HG02588 (cell line): Measurements from ENCODE around the gene MAP3K12.
A peak's percentile ranks its signal among the peaks of the same experiment; 100 is the strongest.
"Not testable (repeated sequence)": the region's sequence is repeated elsewhere in the genome, so short reads cannot be mapped to it uniquely, and the experiment has no call there.

Source experiments
- ATAC-seq: cut with Tn5 transposase; IDR thresholded peaks from one replicate; pipeline ENCODE4 v1.9.1; 2021; ENCODE audit warnings: mild to moderate bottlenecking, moderate library complexity; ENCODE audit not compliant: unreplicated experiment

Gene MAP3K12

DNA sequence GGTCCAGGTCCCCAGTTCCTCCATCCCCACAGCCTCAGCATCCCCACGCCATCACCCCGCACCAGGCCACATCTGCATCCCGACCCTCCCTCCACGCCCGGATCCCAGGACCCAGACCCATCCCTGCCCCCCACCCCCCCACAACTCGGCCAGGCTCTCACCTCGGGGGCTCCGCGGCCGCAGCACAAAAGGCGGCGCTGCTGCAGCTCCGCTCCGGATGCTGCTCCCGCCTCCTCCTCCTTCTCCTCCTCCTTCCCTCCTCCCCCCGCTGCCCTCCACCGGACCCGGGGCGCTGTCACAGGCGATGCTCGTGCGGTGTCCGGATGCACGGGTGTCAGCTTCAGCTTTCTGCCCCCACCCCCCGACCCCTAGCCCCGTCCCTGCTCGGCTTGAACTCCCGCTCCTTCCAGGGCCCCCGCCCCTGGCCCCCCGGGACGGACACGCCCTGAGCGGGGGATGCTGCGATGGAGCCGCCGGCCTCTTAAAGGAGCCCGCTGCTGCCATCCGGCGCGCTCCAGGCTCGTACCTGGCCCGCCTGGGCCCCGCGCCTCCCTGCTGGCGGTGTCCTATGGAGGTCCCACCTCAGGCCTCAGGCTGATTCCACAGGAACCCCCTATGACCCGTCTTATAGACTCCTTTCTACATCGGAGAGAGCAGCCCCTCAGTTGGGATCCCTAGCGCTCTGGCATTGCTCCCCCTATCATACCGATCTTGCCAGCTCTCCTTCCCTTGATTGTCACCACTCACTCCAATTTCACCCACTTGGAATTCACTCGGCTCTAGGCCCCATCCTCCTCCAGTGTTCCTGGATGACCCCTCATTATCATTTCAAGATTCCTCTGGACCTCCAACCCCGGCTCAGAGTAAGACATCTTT lies at the start of gene MAP3K12:
Gene MAP3K12 (minus strand): TSS at position 193 of the 876 bp plus-strand sequence. CDS start 12,067 bp downstream, outside the sequence.
- no peak for ATAC-seq

GRCh38 chr12:53548354-53548753 lies 49.1 kb upstream of the MAP3K12 start:
- ATAC-seq, result not testable (repeated sequence)

GRCh38 chr12:53543539-53543938 lies 44.3 kb upstream of the MAP3K12 start:
- peak; percentile 64 for ATAC-seq

- no peak for ATAC-seq
Measured at GRCh38 chr12:53539526-53539925, 40.3 kb upstream of the MAP3K12 start.

DNA sequence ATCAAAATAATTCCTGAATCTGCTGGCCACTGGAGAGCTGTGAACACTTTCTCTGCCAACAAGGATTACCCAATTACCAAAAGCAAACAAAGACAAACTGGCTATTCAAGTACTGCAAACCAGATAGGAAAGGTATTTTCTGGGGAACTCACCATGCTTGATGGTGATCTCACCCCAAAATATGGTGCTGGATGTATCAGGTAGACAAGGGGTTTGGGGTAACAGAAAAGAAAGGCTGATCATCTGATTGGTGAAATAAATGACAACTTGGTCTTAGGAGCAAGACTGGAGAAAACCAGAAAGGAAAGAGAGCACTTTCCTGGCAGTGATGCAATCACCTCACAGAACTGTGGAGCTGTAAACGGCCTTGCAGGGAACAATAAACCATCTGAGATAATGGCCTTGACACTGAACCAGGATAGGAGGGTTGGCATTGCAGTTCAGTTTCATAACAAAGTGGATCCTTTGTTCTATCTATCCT lies 39.0 kb upstream of the MAP3K12 start:
- ATAC-seq, result no peak

GRCh38 chr12:53536962-53537361 lies 37.7 kb upstream of the MAP3K12 start:
- ATAC-seq, result no peak

DNA sequence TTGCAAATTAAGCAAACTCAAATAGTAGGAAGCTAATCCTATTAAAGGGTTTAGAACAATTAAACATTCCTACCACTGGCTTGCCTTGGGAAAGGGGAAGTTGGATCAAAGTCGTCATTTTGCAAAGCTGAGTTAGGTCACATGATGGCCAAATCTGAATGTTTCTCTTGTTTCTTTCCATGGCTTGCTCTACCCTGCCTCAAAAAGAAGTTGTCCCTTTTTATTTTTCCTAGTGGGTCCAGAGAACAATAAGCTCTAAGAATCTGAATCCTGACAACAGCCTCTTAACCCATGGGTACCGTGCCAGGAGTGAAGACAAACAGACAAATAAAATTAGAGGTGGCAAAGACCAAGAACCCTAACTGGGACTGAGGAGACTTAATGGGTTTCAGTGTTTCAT lies 34.2 kb upstream of the MAP3K12 start:
- no peak for ATAC-seq

- ATAC-seq, result no peak
Measured at GRCh38 chr12:53532524-53533445, 33.5 kb upstream of the MAP3K12 start.

DNA sequence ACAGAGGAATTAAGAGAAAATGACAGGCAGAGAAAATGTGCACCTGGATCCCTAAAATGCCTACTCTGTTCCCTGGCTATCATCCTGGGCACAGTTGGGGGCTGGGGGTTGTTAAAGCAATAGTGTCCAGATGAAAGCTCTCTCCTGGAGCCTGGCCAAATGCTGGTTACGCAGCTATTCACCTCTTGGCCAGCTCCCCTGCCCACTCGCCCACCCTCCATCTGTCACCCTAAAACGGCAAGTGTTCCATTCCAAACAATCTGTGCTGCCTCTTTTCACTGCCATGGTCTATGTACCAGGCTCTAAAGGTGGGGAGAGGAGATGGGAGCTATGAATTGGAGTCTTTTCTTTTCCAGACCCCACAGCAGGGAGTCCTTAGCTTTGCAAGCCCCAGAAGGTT lies 32.8 kb upstream of the MAP3K12 start:
- no peak for ATAC-seq

- ATAC-seq, result no peak
Measured at GRCh38 chr12:53530920-53531319, 31.7 kb upstream of the MAP3K12 start.

DNA sequence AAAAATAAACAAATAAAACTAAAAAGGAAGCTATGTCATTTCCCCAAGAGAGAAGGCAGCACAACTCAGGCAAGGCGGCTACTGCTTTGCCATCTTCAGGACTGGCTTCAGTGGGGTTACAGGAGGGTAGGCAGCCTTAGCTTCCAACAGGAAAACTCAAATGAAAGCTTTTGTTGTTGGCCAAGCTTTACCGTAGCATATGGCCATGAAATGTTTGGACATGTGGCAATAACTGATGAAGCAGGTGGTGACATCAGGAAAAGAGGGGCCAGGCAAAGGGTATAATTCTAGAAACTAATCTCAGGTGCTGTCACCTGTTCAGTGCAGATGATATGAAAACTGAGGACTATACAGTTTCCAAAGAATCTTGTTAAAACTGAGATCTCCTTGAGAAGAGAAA lies 30.8 kb upstream of the MAP3K12 start:
- no peak for ATAC-seq

- no peak for ATAC-seq
Measured at GRCh38 chr12:53524476-53524875, 25.2 kb upstream of the MAP3K12 start.

GRCh38 chr12:53523131-53523530 lies 23.9 kb upstream of the MAP3K12 start:
- no peak for ATAC-seq

DNA sequence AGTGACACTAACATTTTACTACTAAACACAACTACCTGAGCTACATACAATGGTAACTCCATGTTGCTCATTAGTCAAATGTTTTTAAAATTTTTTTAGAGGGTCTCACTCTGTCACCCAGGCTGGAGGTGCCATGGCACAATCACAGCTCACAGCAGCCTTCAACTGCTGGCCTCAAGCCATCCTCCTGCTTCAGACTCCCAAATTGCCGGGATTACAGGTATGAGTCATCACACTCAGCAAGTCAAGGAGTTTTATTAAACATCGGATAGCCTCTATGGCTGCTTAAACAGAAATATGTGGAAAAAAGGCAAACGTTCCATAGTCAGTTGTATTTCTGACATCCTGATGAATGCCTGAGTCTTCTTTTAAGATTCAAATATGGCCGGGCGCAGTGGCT lies 19.1 kb upstream of the MAP3K12 start:
- ATAC-seq, result no peak

DNA sequence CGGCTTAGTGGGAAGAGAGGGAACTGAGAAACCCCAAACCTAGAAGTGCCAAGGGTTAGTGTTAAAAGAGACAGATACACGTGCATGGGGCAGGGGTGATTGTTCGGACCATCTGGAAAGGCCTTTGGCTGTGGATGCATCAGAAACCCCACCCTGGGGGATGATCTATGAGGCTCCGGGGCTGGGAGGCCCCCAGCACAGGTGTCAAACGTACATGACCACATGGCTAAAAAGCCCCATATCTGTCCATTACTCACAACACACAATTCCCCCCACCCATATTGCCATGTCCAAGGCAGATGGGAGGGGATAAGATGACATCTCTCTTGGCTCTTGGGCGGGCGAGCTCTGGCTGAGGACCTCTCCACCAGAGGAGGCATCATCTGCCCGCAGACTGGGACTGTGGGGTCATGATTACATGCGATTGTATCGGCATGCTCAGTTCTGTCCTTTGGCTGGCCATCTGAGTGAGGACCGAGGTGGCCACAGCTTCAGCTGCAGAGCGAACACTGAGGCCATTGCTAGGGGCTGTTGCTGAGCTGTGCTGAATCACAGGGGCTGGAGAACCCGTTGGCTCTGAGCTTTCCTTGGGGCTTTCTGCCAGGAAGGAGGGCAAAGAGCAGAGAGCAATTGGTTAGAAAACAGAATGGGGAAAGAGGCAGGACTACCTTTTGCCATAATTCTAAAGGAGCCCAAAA lies 17.6 kb upstream of the MAP3K12 start:
- ATAC-seq, result no peak

DNA sequence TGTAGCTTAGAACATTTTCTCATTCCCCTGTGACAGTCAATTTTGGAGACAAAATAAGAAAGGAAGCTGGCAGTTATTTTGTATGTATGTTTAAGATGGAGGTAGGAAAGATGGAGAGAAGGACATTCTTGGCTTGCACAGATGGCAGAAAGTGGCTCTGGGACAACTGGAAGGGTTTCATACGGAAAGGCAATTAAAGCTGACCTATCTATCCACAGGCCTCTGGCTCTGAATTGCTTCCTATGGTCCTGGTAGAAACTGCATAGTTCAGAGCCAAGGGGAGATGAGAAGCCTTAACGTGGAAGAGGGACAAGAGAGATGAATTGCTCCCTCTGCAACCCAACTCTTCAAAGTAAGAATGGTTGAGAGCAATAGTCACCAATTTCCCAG lies 16.0 kb upstream of the MAP3K12 start:
- no peak for ATAC-seq

GRCh38 chr12:53514628-53515290 lies 15.5 kb upstream of the MAP3K12 start:
- ATAC-seq, result no peak

GRCh38 chr12:53513712-53514410 lies 14.6 kb upstream of the MAP3K12 start:
- no peak for ATAC-seq

DNA sequence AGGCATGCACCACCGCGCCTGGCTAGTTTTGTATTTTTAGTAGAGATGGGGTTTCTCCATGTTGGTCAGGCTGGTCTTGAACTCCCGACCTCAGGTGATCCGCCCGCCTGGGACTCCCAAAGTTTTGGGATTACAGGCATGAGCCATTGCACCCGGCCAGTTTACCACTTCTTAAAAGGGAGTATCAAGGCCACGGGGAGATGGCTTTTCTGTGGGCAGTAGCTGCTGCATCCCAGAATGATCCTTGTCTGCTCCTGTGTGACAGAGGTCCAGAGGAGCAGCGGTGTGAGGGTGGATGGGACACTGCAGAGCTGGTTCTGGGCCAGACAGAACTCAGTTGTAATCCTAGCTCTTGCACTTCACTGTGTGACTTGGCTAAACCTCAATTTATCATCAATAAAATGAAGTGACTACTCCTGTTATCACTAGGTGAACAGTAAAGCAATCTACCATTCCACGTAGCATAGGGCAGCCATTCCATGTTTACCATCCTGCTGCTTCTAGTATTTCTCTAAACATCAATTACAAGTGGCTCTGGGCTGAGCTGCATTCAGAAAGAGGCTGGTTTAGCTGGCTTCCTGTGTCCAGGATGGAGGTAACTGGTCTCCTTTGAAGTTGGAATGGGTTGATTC lies 11.0 kb upstream of the MAP3K12 start:
- no peak for ATAC-seq
